CD4-positive, alpha-beta T cell (primary cell): ENCODE results near the gene DYNC1LI1. TPM values are rescaled to one million over a fixed set of nuclear protein-coding genes. Genes with fewer than 3 reads are reported as not detected.

ENCODE experiments used
- ATAC-seq: fragments of 200-7000 bp; cut with Tn5 transposase; one replicate; pipeline ENCODE4 v1.10.0; 2022; ENCODE audit warnings: mild to moderate bottlenecking; ENCODE audit not compliant: poor library complexity
- CTCF ChIA-PET: fragments of 350-600 bp; sonication (Branson Sonifier 250); formaldehyde crosslinking; loops from one replicate; lab custom pipeline; 2021; ENCODE audit warnings: antibody characterized with exemption, inconsistent platforms; lab: Charles Lee
- POLR2A ChIA-PET: fragments of 350-600 bp; sonication (Branson Sonifier 250); formaldehyde crosslinking; loops from one replicate; lab custom pipeline; 2021; ENCODE audit warnings: antibody characterized with exemption, inconsistent platforms; lab: Charles Lee
- DNase-seq, 14 experiments: peaks; one replicate each; pipeline ENCODE4 v3.0.0-alpha.2; 2013 to 2020; ENCODE audit warnings: mixed read lengths in 2 of 14
- H3K27ac ChIP-seq, 2 donors: one replicate each; pipeline versions ENCODE4 v1.5.1 to v1.7.0; 2013; ENCODE audit warnings: low read length in 2 of 2, low read depth in 1 of 2, mild to moderate bottlenecking in 1 of 2
- H3K27me3 ChIP-seq, 2 experiments: 1 replicate in 1 of 2; 2 replicates in 1 of 2; pipeline versions ENCODE4 v1.6.1 to v1.7.0; 2013; ENCODE audit warnings: low read length in 2 of 2, control low read depth in 1 of 2, mild to moderate bottlenecking in 1 of 2, moderate library complexity in 1 of 2; ENCODE audit not compliant: insufficient read depth in 2 of 2, control insufficient read depth in 1 of 2
- H3K36me3 ChIP-seq: one replicate; pipeline ENCODE4 v1.6.1; 2013; ENCODE audit warnings: low read length, control low read depth; ENCODE audit not compliant: insufficient read depth
- H3K4me1 ChIP-seq: one replicate; pipeline ENCODE4 v1.6.1; 2013; ENCODE audit warnings: low read length, control low read depth; ENCODE audit not compliant: insufficient read depth
- H3K4me3 ChIP-seq: one replicate; pipeline ENCODE4 v1.5.1; 2013; ENCODE audit warnings: mild to moderate bottlenecking, low read length, moderate library complexity
- H3K9me3 ChIP-seq, 2 experiments: 1 replicate in 1 of 2; 2 replicates in 1 of 2; pipeline versions ENCODE4 v1.6.1 to v1.7.0; 2013; ENCODE audit warnings: low read length in 2 of 2, mild to moderate bottlenecking in 2 of 2, control low read depth in 1 of 2, moderate library complexity in 1 of 2; ENCODE audit not compliant: control insufficient read depth in 1 of 2, insufficient read depth in 1 of 2
- H3K27ac Mint-ChIP-seq: one replicate; pipeline ENCODE4 v1.8.0; 2020; ENCODE audit warnings: mixed read lengths
- H3K27me3 Mint-ChIP-seq: one replicate; pipeline ENCODE4 v1.8.0; 2021; ENCODE audit warnings: mixed read lengths
- H3K36me3 Mint-ChIP-seq: one replicate; pipeline ENCODE4 v1.8.0; 2021; ENCODE audit warnings: low read depth, mixed read lengths
- H3K4me1 Mint-ChIP-seq: one replicate; pipeline ENCODE4 v1.8.0; 2021; ENCODE audit warnings: low read depth, mixed read lengths
- H3K4me3 Mint-ChIP-seq: one replicate; pipeline ENCODE4 v1.8.0; 2020; ENCODE audit warnings: mild to moderate bottlenecking, mixed read lengths
- H3K9me3 Mint-ChIP-seq: one replicate; pipeline ENCODE4 v1.8.0; 2020; ENCODE audit warnings: mixed read lengths
- intact Hi-C, 2 experiments: fragments of 100-400 bp; cut with DNase I in 1 of 2; cut with micrococcal nuclease in 1 of 2; formaldehyde crosslinking; loops; one replicate each; pipeline versions ENCODE4 v1.15.1 to v1.9.0; 2023 to 2025; cut with DNase I, micrococcal nuclease
- total RNA-seq, 174 experiments: library from RNA in 2 of 174; stranded (reverse) in 2 of 174; gene quantifications; one replicate each; pipeline ENCODE4 v1.2.3 and lab custom pipeline; 2021 to 2026
- TF ChIP-seq, protein P1 (sequence below): fragments of 200-600 bp; IDR thresholded peaks from one replicate; pipeline ENCODE4 v1.8.0; 2022; ENCODE audit warnings: antibody characterized with exemption, mild to moderate bottlenecking

The DYNC1LI1 gene
- total RNA-seq, 2 experiments from 2014 or later, result 28.1 to 28.3 TPM

GRCh38 chr3:32592011-32592410, 21.4 kb upstream of the DYNC1LI1 start:
- Mint-ChIP-seq H3K4me1 (no peaks in the 10 kb centered on the region), H3K27me3 (peaks cover 16% of the 10 kb centered on the region), H3K9me3 (no peaks in the 10 kb centered on the region), H3K4me3 (no peak overlapping the region), H3K36me3 (no peaks in the 10 kb centered on the region), H3K27ac (no peak overlapping the region)
- Histone ChIP-seq H3K4me3 (no peak overlapping the region), H3K36me3 (no peaks in the 10 kb centered on the region), H3K4me1 (no peaks in the 10 kb centered on the region), H3K27ac (no peak overlapping the region), H3K27me3 (no peaks in the 10 kb centered on the region), H3K9me3 (no peaks in the 10 kb centered on the region)
- CTCF ChIA-PET, result interaction anchor here (0.7 kb wide), 1 partner anchor 11 kb away, joined by 3 read pairs; no protein-coding TSS in a partner anchor
- ATAC-seq (no peak), DNase-seq (no peak)
- TF ChIP-seq, protein P1, sequence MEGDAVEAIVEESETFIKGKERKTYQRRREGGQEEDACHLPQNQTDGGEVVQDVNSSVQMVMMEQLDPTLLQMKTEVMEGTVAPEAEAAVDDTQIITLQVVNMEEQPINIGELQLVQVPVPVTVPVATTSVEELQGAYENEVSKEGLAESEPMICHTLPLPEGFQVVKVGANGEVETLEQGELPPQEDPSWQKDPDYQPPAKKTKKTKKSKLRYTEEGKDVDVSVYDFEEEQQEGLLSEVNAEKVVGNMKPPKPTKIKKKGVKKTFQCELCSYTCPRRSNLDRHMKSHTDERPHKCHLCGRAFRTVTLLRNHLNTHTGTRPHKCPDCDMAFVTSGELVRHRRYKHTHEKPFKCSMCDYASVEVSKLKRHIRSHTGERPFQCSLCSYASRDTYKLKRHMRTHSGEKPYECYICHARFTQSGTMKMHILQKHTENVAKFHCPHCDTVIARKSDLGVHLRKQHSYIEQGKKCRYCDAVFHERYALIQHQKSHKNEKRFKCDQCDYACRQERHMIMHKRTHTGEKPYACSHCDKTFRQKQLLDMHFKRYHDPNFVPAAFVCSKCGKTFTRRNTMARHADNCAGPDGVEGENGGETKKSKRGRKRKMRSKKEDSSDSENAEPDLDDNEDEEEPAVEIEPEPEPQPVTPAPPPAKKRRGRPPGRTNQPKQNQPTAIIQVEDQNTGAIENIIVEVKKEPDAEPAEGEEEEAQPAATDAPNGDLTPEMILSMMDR, result no peak
- POLR2A ChIA-PET, result interaction anchor here (0.5 to 0.8 kb wide), 3 partner anchors 23 to 168 kb away, joined by 3 read pairs; no protein-coding TSS in a partner anchor
- intact Hi-C loops, result no loop called here

DNA sequence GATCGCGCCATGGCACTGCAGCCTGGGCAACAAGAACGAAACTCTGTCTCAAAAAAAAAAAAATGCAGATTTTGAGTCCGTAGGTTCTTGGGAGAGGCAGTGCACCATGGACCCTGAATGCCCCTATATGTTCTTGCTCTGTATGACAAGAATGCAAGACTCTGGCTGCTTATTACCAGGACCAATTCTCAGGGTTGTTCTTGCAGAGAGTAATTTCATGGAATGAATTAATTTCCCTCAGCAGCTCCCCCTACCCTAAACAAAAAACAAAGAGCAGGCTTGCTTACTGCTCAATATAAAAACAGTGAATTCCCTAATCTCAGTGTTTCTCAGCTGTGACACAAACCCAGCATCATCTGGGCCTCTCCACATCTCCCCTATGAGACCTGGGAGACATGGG, 20.5 kb upstream of the DYNC1LI1 start:
- H3K27me3 ChIP-seq, result no peaks in the 10 kb centered on the region
- H3K4me3 ChIP-seq, result no peak overlapping the region
- TF ChIP-seq, protein P1, result no peak
- H3K27ac Mint-ChIP-seq, result no peak overlapping the region
- no peaks in the 10 kb centered on the region for H3K9me3 Mint-ChIP-seq
- H3K27ac ChIP-seq, result no peak overlapping the region
- H3K36me3 Mint-ChIP-seq, result no peaks in the 10 kb centered on the region
- POLR2A ChIA-PET, result interaction anchor here (0.6 kb wide), 1 partner anchor 169 kb away, joined by 3 read pairs; no protein-coding TSS in a partner anchor
- peaks cover 9% of the 10 kb centered on the region for H3K27me3 Mint-ChIP-seq
- no peaks in the 10 kb centered on the region for H3K9me3 ChIP-seq
- H3K4me3 Mint-ChIP-seq, result no peak overlapping the region
- ATAC-seq, result no peak
- no peaks in the 10 kb centered on the region for H3K4me1 ChIP-seq
- no peaks in the 10 kb centered on the region for H3K36me3 ChIP-seq
- CTCF ChIA-PET, result no interaction called here
- H3K4me1 Mint-ChIP-seq, result no peaks in the 10 kb centered on the region
- DNase-seq, result no peak
- intact Hi-C loops, result no loop called here

DNA sequence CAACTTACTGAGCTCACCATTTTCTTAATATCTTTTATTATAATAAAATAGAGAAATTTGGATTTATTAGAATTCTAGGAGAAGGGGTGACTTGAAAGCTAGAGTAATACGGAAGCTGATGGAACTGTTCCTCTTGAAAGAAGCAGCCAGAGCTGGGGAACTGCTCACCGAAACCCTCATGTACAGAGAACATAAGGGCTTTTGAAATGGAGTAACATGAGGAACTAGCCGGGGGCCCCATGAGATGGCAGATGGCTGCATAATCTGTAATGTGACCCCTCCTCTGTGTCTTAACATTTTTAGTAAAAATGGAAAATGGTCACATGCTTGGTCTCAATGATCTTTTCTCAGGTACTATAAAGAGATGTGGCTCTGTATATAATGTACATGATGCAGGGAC, 15.7 kb upstream of the DYNC1LI1 start:
- no peaks in the 10 kb centered on the region for H3K27me3 Mint-ChIP-seq
- intact Hi-C loops, result loop anchor here in 1 of 2 experiments (5.0 kb wide), 1 partner anchor 74 kb away; no protein-coding TSS in a partner anchor
- ATAC-seq, result no peak

More for the DNA sequence above, 15.7 kb upstream of the DYNC1LI1 start:
- DNase-seq, result no peak
- Mint-ChIP-seq H3K4me3 (no peak overlapping the region), H3K36me3 (no peaks in the 10 kb centered on the region), H3K27ac (no peak overlapping the region), H3K4me1 (no peaks in the 10 kb centered on the region), H3K9me3 (no peaks in the 10 kb centered on the region)
- TF ChIP-seq, protein P1, result no peak
- ChIA-PET CTCF (no interaction called here), POLR2A (interaction anchor here (1.0 kb wide), 1 partner anchor 16 kb away, joined by 4 read pairs; the partner anchor contains the start of gene DYNC1LI1)
- H3K27me3 ChIP-seq, result no peaks in the 10 kb centered on the region
- H3K27ac ChIP-seq, result no peak overlapping the region
- no peak overlapping the region for H3K4me3 ChIP-seq
- H3K36me3 ChIP-seq, result no peaks in the 10 kb centered on the region
- no peaks in the 10 kb centered on the region for H3K4me1 ChIP-seq
- H3K9me3 ChIP-seq, result no peaks in the 10 kb centered on the region
